GM20431 (cell line): ENCODE measurements around the gene TMEM121B.

Experiments
- in situ Hi-C: fragments of 300-500 bp; cut with MseI, MboI; formaldehyde crosslinking; loops from one replicate; pipeline ENCODE4 v1.15.0; 2020; ENCODE audit warnings: low sequenced_read_pairs; ENCODE audit not compliant: unreplicated experiment

Gene TMEM121B

GRCh38 chr22:17113600-17113999 lies 7.6 kb downstream of the TMEM121B start:
- in situ Hi-C loops, result no loop called here

- in situ Hi-C loops, result no loop called here
Measured at GRCh38 chr22:17112491-17113042, 8.6 kb downstream of the TMEM121B start.

- in situ Hi-C loops, result no loop called here
Measured at GRCh38 chr22:17110791-17111550, 10.2 kb downstream of the TMEM121B start.

- in situ Hi-C loops, result no loop called here
Measured at GRCh38 chr22:17109976-17110375, 11.2 kb downstream of the TMEM121B start.

- in situ Hi-C loops, result no loop called here
Measured at GRCh38 chr22:17109113-17109865, 11.9 kb downstream of the TMEM121B start.

- in situ Hi-C loops, result no loop called here
Measured at GRCh38 chr22:17108256-17109112, 12.7 kb downstream of the TMEM121B start.

GRCh38 chr22:17107547-17107810 lies 13.7 kb downstream of the TMEM121B start:
- in situ Hi-C loops, result no loop called here

- in situ Hi-C loops, result no loop called here
Measured at GRCh38 chr22:17106785-17107546, 14.2 kb downstream of the TMEM121B start.

GRCh38 chr22:17106161-17106784 lies 14.9 kb downstream of the TMEM121B start:
- in situ Hi-C loops, result no loop called here

GRCh38 chr22:17105143-17106129 lies 15.7 kb downstream of the TMEM121B start:
- in situ Hi-C loops, result no loop called here

- in situ Hi-C loops, result no loop called here
Measured at GRCh38 chr22:17104336-17104935, 16.7 kb downstream of the TMEM121B start.

- in situ Hi-C loops, result no loop called here
Measured at GRCh38 chr22:17103351-17103750, 17.8 kb downstream of the TMEM121B start.

- in situ Hi-C loops, result no loop called here
Measured at GRCh38 chr22:17102297-17102667, 18.9 kb downstream of the TMEM121B start.

- in situ Hi-C loops, result no loop called here
Measured at GRCh38 chr22:17101475-17102296, 19.5 kb downstream of the TMEM121B start.

- in situ Hi-C loops, result no loop called here
Measured at GRCh38 chr22:17100621-17101020, 20.5 kb downstream of the TMEM121B start.

- in situ Hi-C loops, result no loop called here
Measured at GRCh38 chr22:17098379-17098819, 22.8 kb downstream of the TMEM121B start.

GRCh38 chr22:17097701-17098100 lies 23.5 kb downstream of the TMEM121B start:
- in situ Hi-C loops, result no loop called here
